GM12875 (cell line): ENCODE results near the gene FANCC.

ENCODE experiments used
- H3K4me3 ChIP-seq: one replicate; pipeline ENCODE4 v1.5.1; 2011; ENCODE audit warnings: low read depth, low read length, control low read depth
- TF ChIP-seq, protein P1 (sequence below): IDR thresholded peaks from 2 replicates; pipeline ENCODE4 v1.5.1; 2011; ENCODE audit warnings: low read depth, mild to moderate bottlenecking, control low read depth, inconsistent platforms, low read length, moderate library complexity, borderline replicate concordance; ENCODE audit not compliant: insufficient read depth

FANCC gene

DNA sequence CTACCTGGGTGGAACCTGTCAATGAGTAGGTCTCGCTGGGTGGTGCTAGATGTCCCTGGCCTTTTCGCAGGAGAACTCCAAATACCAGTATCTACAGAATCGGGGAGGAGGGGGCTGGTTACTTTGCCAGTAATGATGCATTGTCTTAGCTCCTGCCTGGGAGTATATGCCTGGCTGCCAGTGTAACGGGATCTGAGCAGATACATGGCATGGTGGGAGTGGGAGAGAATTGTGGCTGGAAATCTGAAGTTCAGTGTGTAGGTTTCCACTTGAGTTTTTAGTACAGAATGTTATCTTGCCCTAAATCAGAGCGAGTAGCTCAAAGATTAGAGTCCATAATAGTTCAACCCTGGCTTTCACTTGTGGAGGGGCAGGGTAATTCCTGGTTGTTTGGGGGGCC lies 38.0 kb upstream of the FANCC start:
- H3K4me3 ChIP-seq, result no peak overlapping the region
- TF ChIP-seq, protein P1, sequence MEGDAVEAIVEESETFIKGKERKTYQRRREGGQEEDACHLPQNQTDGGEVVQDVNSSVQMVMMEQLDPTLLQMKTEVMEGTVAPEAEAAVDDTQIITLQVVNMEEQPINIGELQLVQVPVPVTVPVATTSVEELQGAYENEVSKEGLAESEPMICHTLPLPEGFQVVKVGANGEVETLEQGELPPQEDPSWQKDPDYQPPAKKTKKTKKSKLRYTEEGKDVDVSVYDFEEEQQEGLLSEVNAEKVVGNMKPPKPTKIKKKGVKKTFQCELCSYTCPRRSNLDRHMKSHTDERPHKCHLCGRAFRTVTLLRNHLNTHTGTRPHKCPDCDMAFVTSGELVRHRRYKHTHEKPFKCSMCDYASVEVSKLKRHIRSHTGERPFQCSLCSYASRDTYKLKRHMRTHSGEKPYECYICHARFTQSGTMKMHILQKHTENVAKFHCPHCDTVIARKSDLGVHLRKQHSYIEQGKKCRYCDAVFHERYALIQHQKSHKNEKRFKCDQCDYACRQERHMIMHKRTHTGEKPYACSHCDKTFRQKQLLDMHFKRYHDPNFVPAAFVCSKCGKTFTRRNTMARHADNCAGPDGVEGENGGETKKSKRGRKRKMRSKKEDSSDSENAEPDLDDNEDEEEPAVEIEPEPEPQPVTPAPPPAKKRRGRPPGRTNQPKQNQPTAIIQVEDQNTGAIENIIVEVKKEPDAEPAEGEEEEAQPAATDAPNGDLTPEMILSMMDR, result no peak

- H3K4me3 ChIP-seq, result no peak overlapping the region
- TF ChIP-seq, protein P1, result no peak
Observed at GRCh38 chr9:95351051-95351450, 33.5 kb upstream of the FANCC start.

- TF ChIP-seq, protein P1, result no peak
- H3K4me3 ChIP-seq, result no peak overlapping the region
Observed at GRCh38 chr9:95350266-95350665, 32.8 kb upstream of the FANCC start.

GRCh38 chr9:95349091-95350038 lies 31.9 kb upstream of the FANCC start:
- TF ChIP-seq, protein P1, result no peak
- no peak overlapping the region for H3K4me3 ChIP-seq

GRCh38 chr9:95346021-95346420 lies 28.5 kb upstream of the FANCC start:
- TF ChIP-seq, protein P1, result no peak
- no peak overlapping the region for H3K4me3 ChIP-seq

DNA sequence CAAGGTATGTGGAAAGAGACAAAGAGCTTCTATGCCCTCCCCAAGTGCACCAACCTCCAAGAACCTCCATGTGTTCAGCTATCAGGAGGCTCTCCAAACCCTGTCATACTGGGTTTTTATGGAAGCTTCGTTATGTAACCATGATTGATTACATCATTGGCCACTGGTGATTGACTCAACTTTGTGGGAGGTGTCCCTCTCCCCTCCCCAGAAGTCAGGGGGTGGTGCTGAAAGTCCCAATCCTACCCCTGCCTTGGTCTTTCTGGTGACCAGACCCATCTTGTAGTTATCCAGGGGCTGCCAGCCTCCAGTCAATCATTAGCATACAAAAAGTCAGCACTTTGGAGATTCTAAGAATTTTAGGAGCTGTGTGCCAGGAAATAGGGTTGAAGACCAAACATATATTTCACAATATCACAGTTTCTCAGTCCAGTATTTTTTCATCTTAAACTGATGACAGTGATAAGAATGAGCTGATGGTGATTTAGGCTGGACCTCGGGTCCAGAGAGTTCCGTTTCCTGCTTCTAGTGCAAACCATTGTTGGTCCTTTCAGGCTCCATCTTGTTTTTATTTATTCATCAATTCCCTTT lies 27.3 kb upstream of the FANCC start:
- TF ChIP-seq, protein P1, result no peak
- H3K4me3 ChIP-seq, result no peak overlapping the region
